Liver (tissue), 3 donors: ENCODE data around the gene PHACTR4.
"Not testable (repeated sequence)": the region's sequence is repeated elsewhere in the genome, so short reads cannot be mapped to it uniquely, and the experiment has no call there.

ENCODE experiments used
- GABPA ChIP-seq, 2 donors: IDR thresholded peaks in 1 of 2; conservative IDR thresholded peaks in 1 of 2; 2 replicates each; pipeline ENCODE4 v1.6.1; 2016; ENCODE audit warnings: antibody characterized with exemption in 2 of 2, mild to moderate bottlenecking in 1 of 2, moderate library complexity in 1 of 2
- SP1 ChIP-seq: IDR thresholded peaks from 2 replicates; pipeline ENCODE4 v1.6.1; 2018; ENCODE audit warnings: antibody characterized with exemption, mild to moderate bottlenecking
- TF ChIP-seq, protein P1 (sequence below): IDR thresholded peaks from 2 replicates; pipeline ENCODE4 v1.6.1; 2016; ENCODE audit warnings: antibody characterized with exemption
- TF ChIP-seq, protein P2 (sequence below): fragments of 150-350 bp; IDR thresholded peaks from 2 replicates; pipeline ENCODE4 v1.5.1; 2017; ENCODE audit warnings: improper control_type of control experiment, low read depth, low read length; ENCODE audit not compliant: missing input control
- donor health status: healthy.
- donor health status: healthy.

DNA sequence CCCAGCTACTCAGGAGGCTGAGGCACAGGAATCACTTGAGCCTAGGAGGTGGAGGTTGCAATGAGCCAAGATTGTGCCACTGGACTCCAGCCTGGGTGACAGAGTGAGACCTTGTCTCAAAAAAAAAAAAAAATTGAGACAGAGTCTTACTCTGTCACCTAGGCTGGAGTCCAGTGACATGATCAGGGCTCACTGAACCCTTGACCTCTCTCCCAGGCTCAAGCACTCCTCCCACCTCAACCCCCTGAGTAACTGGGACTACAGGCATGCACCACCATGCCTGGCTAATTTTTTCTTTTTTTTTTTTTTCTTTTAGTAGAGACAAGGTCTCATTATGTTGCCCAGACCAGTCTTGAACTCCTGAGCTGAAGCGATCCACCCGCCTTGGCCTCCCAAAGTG lies 6.7 kb downstream of the PHACTR4 start:
- TF ChIP-seq GABPA (IDR thresholded peaks at IDR 0.05 in 1 of 2, conservative IDR thresholded peaks at IDR 0.05 in 1 of 2); SP1: not testable (repeated sequence)
- TF ChIP-seq, protein P1, sequence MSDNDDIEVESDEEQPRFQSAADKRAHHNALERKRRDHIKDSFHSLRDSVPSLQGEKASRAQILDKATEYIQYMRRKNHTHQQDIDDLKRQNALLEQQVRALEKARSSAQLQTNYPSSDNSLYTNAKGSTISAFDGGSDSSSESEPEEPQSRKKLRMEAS = not testable (repeated sequence)
- TF ChIP-seq, protein P2, sequence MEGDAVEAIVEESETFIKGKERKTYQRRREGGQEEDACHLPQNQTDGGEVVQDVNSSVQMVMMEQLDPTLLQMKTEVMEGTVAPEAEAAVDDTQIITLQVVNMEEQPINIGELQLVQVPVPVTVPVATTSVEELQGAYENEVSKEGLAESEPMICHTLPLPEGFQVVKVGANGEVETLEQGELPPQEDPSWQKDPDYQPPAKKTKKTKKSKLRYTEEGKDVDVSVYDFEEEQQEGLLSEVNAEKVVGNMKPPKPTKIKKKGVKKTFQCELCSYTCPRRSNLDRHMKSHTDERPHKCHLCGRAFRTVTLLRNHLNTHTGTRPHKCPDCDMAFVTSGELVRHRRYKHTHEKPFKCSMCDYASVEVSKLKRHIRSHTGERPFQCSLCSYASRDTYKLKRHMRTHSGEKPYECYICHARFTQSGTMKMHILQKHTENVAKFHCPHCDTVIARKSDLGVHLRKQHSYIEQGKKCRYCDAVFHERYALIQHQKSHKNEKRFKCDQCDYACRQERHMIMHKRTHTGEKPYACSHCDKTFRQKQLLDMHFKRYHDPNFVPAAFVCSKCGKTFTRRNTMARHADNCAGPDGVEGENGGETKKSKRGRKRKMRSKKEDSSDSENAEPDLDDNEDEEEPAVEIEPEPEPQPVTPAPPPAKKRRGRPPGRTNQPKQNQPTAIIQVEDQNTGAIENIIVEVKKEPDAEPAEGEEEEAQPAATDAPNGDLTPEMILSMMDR = not testable (repeated sequence)
